RWPE2 (cell line): Measurements from ENCODE around the gene RORB.

Source experiments
- ATAC-seq: fragments of 200-7000 bp; cut with Tn5 transposase; 3 replicates; pipeline ENCODE4 v1.9.1; 2021; ENCODE audit warnings: low read depth
- DNase-seq: peaks from one replicate; pipeline ENCODE4 v3.0.0-alpha.2; 2020; ENCODE audit warnings: low spot score
- H3K27ac ChIP-seq: fragments of 450-650 bp; 2 replicates; pipeline ENCODE4 v1.5.1; 2017; ENCODE audit warnings: mild to moderate bottlenecking; ENCODE audit not compliant: poor library complexity, severe bottlenecking
- H3K27me3 ChIP-seq: fragments of 250-450 bp; sonication (Bioruptor Pico); 2 replicates; pipeline ENCODE4 v1.5.1; 2021; ENCODE audit warnings: mild to moderate bottlenecking, moderate library complexity; ENCODE audit not compliant: insufficient read depth, poor library complexity, severe bottlenecking
- H3K36me3 ChIP-seq: fragments of 250-450 bp; sonication (Bioruptor Pico); 2 replicates; pipeline ENCODE4 v1.5.1; 2020; ENCODE audit warnings: low read depth, mild to moderate bottlenecking, moderate library complexity
- H3K4me1 ChIP-seq: fragments of 250-450 bp; sonication (Bioruptor Pico); 2 replicates; pipeline ENCODE4 v1.5.1; 2021; ENCODE audit warnings: mild to moderate bottlenecking, moderate library complexity; ENCODE audit not compliant: insufficient read depth, poor library complexity, severe bottlenecking
- H3K4me3 ChIP-seq: fragments of 250-450 bp; sonication (Bioruptor Pico); 2 replicates; pipeline ENCODE4 v1.5.1; 2021; ENCODE audit warnings: mild to moderate bottlenecking, moderate library complexity; ENCODE audit not compliant: severe bottlenecking
- H3K9me3 ChIP-seq: fragments of 250-450 bp; sonication (Bioruptor Pico); 2 replicates; pipeline ENCODE4 v1.5.1; 2021; ENCODE audit warnings: mild to moderate bottlenecking, moderate library complexity; ENCODE audit not compliant: severe bottlenecking
- CTCF ChIP-seq: fragments of 450-650 bp; IDR thresholded peaks from one replicate; pipeline ENCODE4 v1.5.1; 2017; ENCODE audit warnings: mild to moderate bottlenecking, moderate library complexity; ENCODE audit not compliant: poor library complexity, severe bottlenecking

The RORB gene

DNA sequence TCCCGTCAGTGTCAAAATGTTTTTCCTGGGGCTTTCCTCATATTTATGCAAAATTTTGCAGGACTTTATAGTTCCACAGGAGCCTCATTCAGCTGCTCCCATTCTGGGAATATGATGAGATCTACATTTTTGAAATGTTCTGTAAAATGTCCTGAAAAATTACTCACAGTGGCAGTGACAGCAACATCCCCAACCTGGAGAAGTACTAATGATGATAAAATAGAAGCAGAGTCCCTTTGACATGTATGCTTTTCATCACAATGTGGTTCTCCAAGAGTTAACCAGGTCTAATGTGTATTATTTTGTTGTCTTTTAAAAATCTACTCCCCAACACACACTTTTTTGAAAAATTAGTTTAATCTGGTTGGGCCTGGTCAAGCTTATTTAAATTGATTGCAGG is 36.1 kb downstream of the RORB start:
- no peaks in the 10 kb centered on the region for H3K36me3 ChIP-seq
- H3K9me3 ChIP-seq: no peaks in the 10 kb centered on the region
- DNase-seq (no peak), ATAC-seq (no peak)
- no peak overlapping the region for H3K27ac ChIP-seq
- no peaks in the 10 kb centered on the region for H3K4me1 ChIP-seq
- H3K4me3 ChIP-seq: no peak overlapping the region
- no peak for TF ChIP-seq CTCF
- no peaks in the 10 kb centered on the region for H3K27me3 ChIP-seq

DNA sequence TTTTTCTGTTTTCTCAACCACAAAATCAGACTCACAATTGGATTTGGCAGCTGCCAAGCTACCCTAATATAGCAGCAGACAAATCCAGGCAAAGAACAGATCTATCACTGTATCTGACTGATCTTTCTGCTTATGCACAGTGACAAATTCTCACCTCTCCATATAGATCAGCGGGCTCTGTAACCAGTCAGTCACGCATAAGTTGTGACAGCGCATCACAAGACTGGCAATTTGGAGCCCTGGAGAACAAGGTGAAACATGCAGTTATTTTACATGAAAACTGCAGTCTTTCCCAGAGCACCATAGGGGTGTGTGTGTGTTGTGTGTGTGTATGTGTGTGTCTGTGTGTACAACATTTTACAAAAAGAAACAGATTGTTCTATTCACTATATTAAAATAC is 37.7 kb downstream of the RORB start:
- no peak for TF ChIP-seq CTCF
- H3K4me1 ChIP-seq: no peaks in the 10 kb centered on the region
- H3K27ac ChIP-seq: no peak overlapping the region
- no peaks in the 10 kb centered on the region for H3K27me3 ChIP-seq
- ATAC-seq: no peak
- no peak for DNase-seq
- H3K9me3 ChIP-seq: no peaks in the 10 kb centered on the region
- no peak overlapping the region for H3K4me3 ChIP-seq
- H3K36me3 ChIP-seq: no peaks in the 10 kb centered on the region

DNA sequence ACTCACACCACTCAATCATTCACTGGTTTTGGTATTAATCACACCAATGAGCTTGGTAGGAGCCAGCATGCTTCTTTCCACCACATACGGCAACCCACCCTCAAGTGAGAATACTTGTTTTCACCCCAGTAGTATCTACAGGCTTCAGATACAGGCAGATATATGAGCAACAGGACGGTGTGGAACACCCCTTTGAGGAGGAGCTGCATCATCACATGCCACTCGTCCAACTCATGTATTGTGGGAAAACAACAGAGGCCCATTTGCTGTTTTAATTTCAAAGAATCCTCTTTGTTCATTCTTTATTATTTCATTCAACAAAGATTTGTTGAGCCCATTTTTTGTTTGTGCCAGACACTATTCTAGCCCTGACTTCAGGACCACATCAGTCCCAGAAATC is 46.0 kb downstream of the RORB start:
- Histone ChIP-seq H3K27ac (no peak overlapping the region), H3K4me3 (no peak overlapping the region), H3K9me3 (no peaks in the 10 kb centered on the region), H3K4me1 (no peaks in the 10 kb centered on the region), H3K27me3 (peaks cover 9% of the 10 kb centered on the region), H3K36me3 (no peaks in the 10 kb centered on the region)
- no peak for ATAC-seq
- no peak for TF ChIP-seq CTCF
- DNase-seq: no peak

- H3K4me1 ChIP-seq: no peaks in the 10 kb centered on the region
- ATAC-seq: 0 out of 3 replicates have a peak, but pooled peaks have one; percentile 25
These were observed 54.1 kb downstream of the RORB start for GRCh38 chr9:74551266-74551665.

More at GRCh38 chr9:74551266-74551665, 54.1 kb downstream of the RORB start:
- no peak for DNase-seq
- no peaks in the 10 kb centered on the region for H3K27me3 ChIP-seq
- no peak for TF ChIP-seq CTCF
- H3K36me3 ChIP-seq: no peaks in the 10 kb centered on the region
- H3K27ac ChIP-seq: no peak overlapping the region
- H3K4me3 ChIP-seq: no peak overlapping the region
- H3K9me3 ChIP-seq: no peaks in the 10 kb centered on the region
